ENCODE data around the gene PAPPA2.

DNA sequence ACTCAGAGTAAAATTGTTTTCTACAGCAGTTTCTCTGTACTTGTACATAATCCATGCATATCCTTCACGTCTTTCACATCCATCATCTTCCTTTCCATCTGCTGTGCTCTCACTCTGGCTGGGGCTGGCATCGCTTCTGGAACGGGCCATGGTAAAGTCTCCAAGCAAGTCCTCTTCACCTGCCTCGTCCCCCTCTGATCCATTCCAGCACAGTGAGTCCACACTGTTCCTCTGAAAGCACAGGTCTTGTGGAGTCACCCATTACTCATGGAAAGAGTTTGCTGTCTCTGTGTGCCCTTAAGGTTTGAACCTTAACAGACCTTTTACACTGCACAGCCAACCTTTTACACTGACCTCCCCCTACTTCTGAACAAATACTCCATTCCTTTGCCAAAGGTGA is 387.9 kb downstream of the PAPPA2 start:
- TF ChIP-seq, protein P1, sequence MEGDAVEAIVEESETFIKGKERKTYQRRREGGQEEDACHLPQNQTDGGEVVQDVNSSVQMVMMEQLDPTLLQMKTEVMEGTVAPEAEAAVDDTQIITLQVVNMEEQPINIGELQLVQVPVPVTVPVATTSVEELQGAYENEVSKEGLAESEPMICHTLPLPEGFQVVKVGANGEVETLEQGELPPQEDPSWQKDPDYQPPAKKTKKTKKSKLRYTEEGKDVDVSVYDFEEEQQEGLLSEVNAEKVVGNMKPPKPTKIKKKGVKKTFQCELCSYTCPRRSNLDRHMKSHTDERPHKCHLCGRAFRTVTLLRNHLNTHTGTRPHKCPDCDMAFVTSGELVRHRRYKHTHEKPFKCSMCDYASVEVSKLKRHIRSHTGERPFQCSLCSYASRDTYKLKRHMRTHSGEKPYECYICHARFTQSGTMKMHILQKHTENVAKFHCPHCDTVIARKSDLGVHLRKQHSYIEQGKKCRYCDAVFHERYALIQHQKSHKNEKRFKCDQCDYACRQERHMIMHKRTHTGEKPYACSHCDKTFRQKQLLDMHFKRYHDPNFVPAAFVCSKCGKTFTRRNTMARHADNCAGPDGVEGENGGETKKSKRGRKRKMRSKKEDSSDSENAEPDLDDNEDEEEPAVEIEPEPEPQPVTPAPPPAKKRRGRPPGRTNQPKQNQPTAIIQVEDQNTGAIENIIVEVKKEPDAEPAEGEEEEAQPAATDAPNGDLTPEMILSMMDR (IDR thresholded peaks at IDR 0.05) = no peak
- TF ChIP-seq POLR2A (IDR thresholded peaks at IDR 0.05) (no peak), POLR2AphosphoS5 (IDR thresholded peaks at IDR 0.05) (no peak)

Data from breast epithelium (tissue), 3 donors.